GM03348 (cell line): ENCODE results near the gene CACFD1.
A peak's percentile ranks its signal among the peaks of the same experiment; 100 is the strongest.

ENCODE experiments used
- DNase-seq: peaks from one replicate; pipeline ENCODE4 v3.0.0; 2012; ENCODE audit warnings: low spot score

Gene CACFD1

GRCh38 chr9:133464638-133465037 lies 4.9 kb downstream of the CACFD1 start:
- DNase-seq: no peak

- no peak for DNase-seq
These were observed 6.2 kb downstream of the CACFD1 start for GRCh38 chr9:133465984-133466383.

- DNase-seq: no peak
These were observed 7.3 kb downstream of the CACFD1 start for GRCh38 chr9:133467101-133467500.

GRCh38 chr9:133468374-133468773 lies 8.6 kb downstream of the CACFD1 start:
- no peak for DNase-seq

- no peak for DNase-seq
These were observed 9.1 kb downstream of the CACFD1 start for GRCh38 chr9:133468777-133469421.

GRCh38 chr9:133470427-133470924 lies 10.7 kb downstream of the CACFD1 start:
- no peak for DNase-seq

GRCh38 chr9:133470988-133471387 lies 11.2 kb downstream of the CACFD1 start:
- no peak for DNase-seq

- no peak for DNase-seq
These were observed 11.9 kb downstream of the CACFD1 start for GRCh38 chr9:133471551-133472276.

GRCh38 chr9:133472277-133472645 lies 12.5 kb downstream of the CACFD1 start:
- DNase-seq: no peak

- DNase-seq: no peak
These were observed 13.1 kb downstream of the CACFD1 start for GRCh38 chr9:133472753-133473378.

- DNase-seq: no peak
These were observed 14.0 kb downstream of the CACFD1 start for GRCh38 chr9:133473743-133474142.

GRCh38 chr9:133474215-133474614 lies 14.4 kb downstream of the CACFD1 start:
- DNase-seq: no peak

- no peak for DNase-seq
These were observed 15.1 kb downstream of the CACFD1 start for GRCh38 chr9:133474853-133475252.

GRCh38 chr9:133475292-133476012 lies 15.7 kb downstream of the CACFD1 start:
- DNase-seq: no peak

GRCh38 chr9:133476036-133476931 lies 16.5 kb downstream of the CACFD1 start:
- no peak for DNase-seq

GRCh38 chr9:133476941-133477340 lies 17.2 kb downstream of the CACFD1 start:
- no peak for DNase-seq

- DNase-seq: no peak
These were observed 17.7 kb downstream of the CACFD1 start for GRCh38 chr9:133477461-133477860.

GRCh38 chr9:133477992-133478850 lies 18.4 kb downstream of the CACFD1 start:
- peak; percentile 39 for DNase-seq

- peak; percentile 99 for DNase-seq
These were observed 19.3 kb downstream of the CACFD1 start, which contains the start of gene SLC2A6 for GRCh38 chr9:133478851-133479711. SLC2A6 (minus strand) TSS chr9:133479099; CDS start chr9:133479059, 40 bp downstream.
